Effector memory CD8-positive, alpha-beta T cell (primary cell): Measurements from ENCODE around the gene PABPN1L.

Source experiments
- ATAC-seq: fragments of 150-1000 bp; cut with Tn5 transposase; replicated peaks from 2 replicates; pipeline ENCODE4 v1.10.0; 2021; ENCODE audit warnings: mild to moderate bottlenecking, moderate library complexity
- DNase-seq, 3 experiments: peaks; one replicate each; pipeline ENCODE4 v3.0.0; 2021
- H3K27ac Mint-ChIP-seq, 2 donors: one replicate each; pipeline ENCODE4 v1.8.0; 2022; ENCODE audit warnings: mild to moderate bottlenecking in 2 of 2, mixed read lengths in 2 of 2, moderate library complexity in 2 of 2
- H3K27me3 Mint-ChIP-seq, 2 donors: one replicate each; pipeline ENCODE4 v1.8.0; 2022; ENCODE audit warnings: mixed read lengths in 2 of 2
- H3K36me3 Mint-ChIP-seq: one replicate; pipeline ENCODE4 v1.8.0; 2022; ENCODE audit warnings: mild to moderate bottlenecking, moderate library complexity, mixed read lengths; ENCODE audit not compliant: insufficient read depth
- H3K4me1 Mint-ChIP-seq, 2 donors: one replicate each; pipeline ENCODE4 v1.8.0; 2022; ENCODE audit warnings: low read depth in 2 of 2, mixed read lengths in 2 of 2
- H3K4me3 Mint-ChIP-seq, 2 donors: one replicate each; pipeline ENCODE4 v1.8.0; 2022; ENCODE audit warnings: mild to moderate bottlenecking in 2 of 2, mixed read lengths in 2 of 2, moderate library complexity in 2 of 2
- H3K9me3 Mint-ChIP-seq, 2 donors: one replicate each; pipeline ENCODE4 v1.8.0; 2022; ENCODE audit warnings: mixed read lengths in 2 of 2
- total RNA-seq, 9 experiments: gene quantifications; one replicate each; lab custom pipeline; 2026; lab: John Stamatoyannopoulos, UW

The PABPN1L gene, protein sequence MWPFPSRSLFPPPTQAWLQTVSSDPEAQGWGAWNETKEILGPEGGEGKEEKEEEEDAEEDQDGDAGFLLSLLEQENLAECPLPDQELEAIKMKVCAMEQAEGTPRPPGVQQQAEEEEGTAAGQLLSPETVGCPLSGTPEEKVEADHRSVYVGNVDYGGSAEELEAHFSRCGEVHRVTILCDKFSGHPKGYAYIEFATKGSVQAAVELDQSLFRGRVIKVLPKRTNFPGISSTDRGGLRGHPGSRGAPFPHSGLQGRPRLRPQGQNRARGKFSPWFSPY
- total RNA-seq, result 0 to 0.21 (median 0) reads per million in 9 experiments

DNA sequence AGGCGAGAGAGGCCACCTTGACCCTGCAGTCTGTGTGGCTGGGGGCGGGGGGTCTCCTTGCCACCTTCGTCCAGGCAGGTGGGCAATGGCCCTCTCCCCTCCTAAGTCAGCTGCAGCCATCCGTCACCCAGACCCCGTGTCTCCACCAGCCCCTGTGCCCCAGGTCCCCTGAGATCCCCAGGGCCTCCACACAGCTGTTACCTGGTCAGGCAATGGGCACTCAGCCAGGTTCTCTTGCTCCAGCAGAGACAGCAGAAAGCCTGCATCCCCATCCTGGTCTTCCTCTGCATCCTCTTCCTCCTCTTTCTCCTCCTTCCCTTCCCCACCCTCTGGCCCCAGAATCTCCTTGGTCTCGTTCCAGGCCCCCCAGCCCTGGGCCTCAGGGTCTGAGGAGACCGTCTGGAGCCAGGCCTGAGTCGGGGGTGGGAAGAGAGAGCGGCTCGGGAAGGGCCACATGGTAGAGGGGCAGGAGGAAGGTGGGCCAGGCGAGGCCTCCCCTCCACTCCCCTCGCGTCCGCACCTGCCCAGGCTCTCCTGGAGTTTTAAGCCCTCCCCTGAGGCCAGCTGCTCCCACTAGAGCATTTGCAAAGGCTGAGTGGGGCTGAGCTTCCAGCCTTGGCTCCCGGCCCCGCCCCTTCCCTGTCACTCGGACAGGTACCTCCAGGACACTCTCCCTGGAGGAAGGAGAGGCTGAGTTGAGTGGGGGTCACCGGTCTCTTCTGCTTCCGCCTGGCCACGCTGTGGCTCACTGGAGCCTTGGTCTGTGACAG lies at the start of gene PABPN1L:
Gene PABPN1L, minus strand, starts transcription at position 510 of the 770 bp plus-strand sequence. Its CDS starts 54 bp downstream, at position 456.
- H3K36me3 Mint-ChIP-seq, result peaks cover 4% of the 10 kb centered on the region
- ATAC-seq (no peak), DNase-seq (no peak)
- H3K4me3 Mint-ChIP-seq, result no peak within 1 kb of the TSS
- H3K27ac Mint-ChIP-seq, result no peak within 1 kb of the TSS
- H3K9me3 Mint-ChIP-seq, result no peaks in the 10 kb centered on the region
- H3K4me1 Mint-ChIP-seq, result peaks cover 0 to 5% of the 10 kb centered on the region in 2 donors
- H3K27me3 Mint-ChIP-seq, result peaks cover 25 to 30% of the 10 kb centered on the region in 2 donors

GRCh38 chr16:88915639-88916327 lies 49.3 kb upstream of the PABPN1L start:
- Mint-ChIP-seq H3K9me3 (no peaks in the 10 kb centered on the region), H3K27me3 (peaks cover 6 to 29% of the 10 kb centered on the region in 2 donors), H3K36me3 (no peaks in the 10 kb centered on the region), H3K27ac (no peak overlapping the region), H3K4me3 (no peak overlapping the region), H3K4me1 (no peaks in the 10 kb centered on the region)
- DNase-seq (no peak), ATAC-seq (no peak)

DNA sequence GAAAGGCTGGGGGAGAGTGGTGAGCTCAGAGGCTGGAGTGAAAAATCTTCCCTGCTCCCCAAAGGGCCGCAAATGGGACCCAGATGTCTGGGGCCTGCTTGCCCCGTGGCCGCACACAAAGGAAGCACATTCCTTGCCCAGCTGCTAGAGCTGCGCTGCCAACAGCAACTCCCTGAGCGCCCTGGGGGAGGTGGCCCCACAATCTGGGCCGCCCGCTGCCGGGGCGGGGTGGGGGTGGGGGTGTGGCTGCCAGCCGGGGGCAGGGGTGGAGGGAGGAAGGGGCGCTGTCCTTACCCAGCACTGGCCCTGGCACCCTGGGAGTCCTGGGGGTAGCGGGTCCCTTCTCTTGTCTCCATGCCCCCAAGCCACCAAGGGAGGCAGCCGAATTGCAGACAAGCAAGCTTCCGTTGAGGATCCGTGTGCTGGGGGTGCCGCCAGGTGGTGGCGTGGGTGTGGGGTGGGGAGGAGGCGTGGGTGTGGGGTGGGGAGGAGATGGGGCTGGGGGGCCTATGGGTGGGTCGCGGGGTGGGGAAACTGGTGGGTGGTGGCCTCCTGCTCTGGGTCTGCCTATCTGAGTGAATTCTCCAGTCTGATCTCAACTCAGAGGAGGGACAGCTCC lies 48.4 kb upstream of the PABPN1L start:
- Mint-ChIP-seq H3K4me1 (no peaks in the 10 kb centered on the region), H3K4me3 (no peak overlapping the region), H3K27me3 (peaks cover 13 to 37% of the 10 kb centered on the region in 2 donors), H3K36me3 (no peaks in the 10 kb centered on the region), H3K9me3 (no peaks in the 10 kb centered on the region), H3K27ac (no peak overlapping the region)
- DNase-seq (no peak), ATAC-seq (no peak)

DNA sequence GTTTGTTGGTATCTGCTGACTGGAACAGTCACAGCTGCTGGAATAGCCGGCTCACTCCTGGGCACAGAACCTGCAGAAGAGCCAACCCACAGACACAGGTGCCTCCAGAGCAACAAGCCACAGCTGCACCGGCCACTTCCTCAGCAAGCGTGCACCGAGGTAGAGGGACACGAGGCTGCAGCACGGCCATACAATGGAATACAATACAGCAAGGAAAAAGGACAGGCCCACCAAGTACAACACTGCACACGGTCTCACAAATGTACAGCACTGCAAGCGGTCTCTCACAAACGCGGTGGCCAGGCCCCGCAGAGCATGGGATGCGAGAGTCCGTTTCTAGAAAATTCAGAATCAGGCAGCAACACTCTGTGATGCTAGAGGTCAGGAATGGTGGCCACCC lies 47.4 kb upstream of the PABPN1L start:
- Mint-ChIP-seq H3K4me3 (no peak overlapping the region), H3K27ac (peak overlapping the region in 1 of 2 donors; percentile 35), H3K36me3 (no peaks in the 10 kb centered on the region), H3K27me3 (peaks cover 9 to 40% of the 10 kb centered on the region in 2 donors), H3K9me3 (no peaks in the 10 kb centered on the region), H3K4me1 (no peaks in the 10 kb centered on the region)
- DNase-seq, result no peak
- ATAC-seq, result no peak

DNA sequence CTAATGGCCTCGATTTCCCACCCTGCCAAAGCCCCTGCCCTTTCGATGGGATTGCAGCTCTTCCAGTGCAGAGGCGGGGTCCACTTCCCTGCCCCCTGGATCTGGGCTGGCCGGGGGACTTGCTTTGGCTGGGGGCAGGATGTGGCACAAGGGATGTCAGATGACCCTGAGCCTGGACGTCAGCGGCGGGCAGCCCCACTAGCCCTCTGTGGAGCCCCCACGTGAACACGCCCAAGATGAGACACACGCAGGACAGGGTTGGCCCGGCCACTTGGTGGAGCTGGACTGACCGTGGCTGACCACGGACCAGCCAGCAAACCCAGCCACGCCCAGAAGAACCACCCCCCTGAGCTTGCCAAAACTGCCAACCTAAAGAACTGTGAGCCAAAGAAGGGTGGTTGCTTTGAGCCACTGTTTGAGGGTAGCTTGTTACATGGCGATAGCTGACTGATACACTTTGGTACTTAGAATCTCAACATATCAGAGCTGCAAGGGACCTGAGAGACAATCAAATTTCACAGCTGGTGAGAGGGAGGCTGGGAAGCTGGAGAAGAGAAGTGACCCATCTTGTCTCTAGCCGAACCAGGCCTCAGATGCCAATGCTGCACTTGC lies 46.6 kb upstream of the PABPN1L start:
- no peaks in the 10 kb centered on the region for H3K36me3 Mint-ChIP-seq
- DNase-seq (no peak), ATAC-seq (no peak)
- H3K4me3 Mint-ChIP-seq, result no peak overlapping the region
- H3K27ac Mint-ChIP-seq, result no peak overlapping the region
- no peaks in the 10 kb centered on the region for H3K4me1 Mint-ChIP-seq
- peaks cover 7 to 40% of the 10 kb centered on the region in 2 donors for H3K27me3 Mint-ChIP-seq
- H3K9me3 Mint-ChIP-seq, result no peaks in the 10 kb centered on the region

GRCh38 chr16:88912556-88912955 lies 46.1 kb upstream of the PABPN1L start:
- Mint-ChIP-seq H3K9me3 (no peaks in the 10 kb centered on the region), H3K27me3 (peaks cover 7 to 40% of the 10 kb centered on the region in 2 donors), H3K4me1 (no peaks in the 10 kb centered on the region), H3K4me3 (no peak overlapping the region), H3K36me3 (no peaks in the 10 kb centered on the region), H3K27ac (no peak overlapping the region)
- DNase-seq (no peak), ATAC-seq (no peak)

DNA sequence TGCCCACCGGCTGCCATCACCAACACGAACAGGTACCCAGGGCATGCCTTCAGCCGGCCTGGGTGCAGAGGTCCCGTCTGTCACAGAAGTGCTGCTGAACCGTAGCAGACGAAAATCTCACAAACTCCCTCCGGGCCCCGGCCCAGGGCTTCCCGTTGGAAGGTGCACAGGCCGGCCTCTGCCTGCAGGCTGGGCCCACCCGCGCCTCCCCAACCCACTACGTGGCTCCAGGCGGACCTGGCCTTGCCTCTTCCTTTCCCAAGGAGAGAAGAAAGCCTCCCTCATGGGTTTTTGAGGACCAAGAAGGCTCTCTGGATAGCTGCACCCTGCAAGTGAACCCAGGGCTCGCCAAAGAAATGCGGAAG lies 45.5 kb upstream of the PABPN1L start:
- no peaks in the 10 kb centered on the region for H3K36me3 Mint-ChIP-seq
- no peak overlapping the region for H3K27ac Mint-ChIP-seq
- DNase-seq (no peak), ATAC-seq (no peak)
- H3K4me3 Mint-ChIP-seq, result no peak overlapping the region
- H3K9me3 Mint-ChIP-seq, result no peaks in the 10 kb centered on the region
- peaks cover 7 to 40% of the 10 kb centered on the region in 2 donors for H3K27me3 Mint-ChIP-seq
- no peaks in the 10 kb centered on the region for H3K4me1 Mint-ChIP-seq

DNA sequence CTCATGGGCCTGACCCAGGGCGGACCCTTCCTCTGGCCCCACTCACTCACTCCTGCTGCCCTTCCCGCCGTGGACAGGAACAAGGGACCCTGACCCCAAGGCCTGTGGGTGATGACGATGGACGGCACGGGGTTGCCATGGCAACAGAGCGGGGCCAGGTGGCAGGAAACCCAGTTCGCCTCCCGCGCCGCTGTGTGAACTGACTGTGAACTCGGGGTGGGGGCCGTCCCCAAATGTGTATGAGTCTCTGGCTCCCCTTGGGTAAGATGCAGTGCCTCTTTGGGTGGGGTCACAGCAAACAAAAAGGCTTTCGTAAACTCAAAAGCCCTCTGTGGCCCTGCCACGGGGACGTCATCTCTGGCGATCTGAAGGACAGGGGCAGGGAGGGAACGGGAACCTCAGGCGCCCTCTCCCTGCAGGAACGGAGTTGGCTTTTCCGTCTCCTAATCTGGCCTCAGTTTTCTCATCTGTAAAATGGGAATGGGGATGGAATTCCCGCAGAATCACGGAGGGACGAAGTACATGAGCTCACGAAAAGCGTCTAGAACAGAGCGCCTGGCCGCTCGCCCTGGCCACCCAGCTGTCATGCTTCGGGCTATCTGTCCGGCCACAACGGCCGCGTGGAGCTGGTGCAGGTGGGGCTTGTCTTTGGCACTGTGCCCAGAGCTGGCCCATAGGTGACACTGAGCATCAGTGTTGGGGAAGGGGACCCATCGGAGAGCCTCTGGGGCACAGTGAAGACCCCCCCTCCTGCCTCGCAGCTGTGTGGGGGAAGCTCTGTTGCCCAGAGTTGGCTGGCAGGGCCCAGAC lies 44.9 kb upstream of the PABPN1L start:
- H3K27me3 Mint-ChIP-seq, result peaks cover 7 to 40% of the 10 kb centered on the region in 2 donors
- no peaks in the 10 kb centered on the region for H3K9me3 Mint-ChIP-seq
- H3K27ac Mint-ChIP-seq, result no peak overlapping the region
- H3K4me1 Mint-ChIP-seq, result peaks cover 0 to 1% of the 10 kb centered on the region in 2 donors
- no peaks in the 10 kb centered on the region for H3K36me3 Mint-ChIP-seq
- H3K4me3 Mint-ChIP-seq, result no peak overlapping the region
- ATAC-seq, result no peak
- no peak for DNase-seq

DNA sequence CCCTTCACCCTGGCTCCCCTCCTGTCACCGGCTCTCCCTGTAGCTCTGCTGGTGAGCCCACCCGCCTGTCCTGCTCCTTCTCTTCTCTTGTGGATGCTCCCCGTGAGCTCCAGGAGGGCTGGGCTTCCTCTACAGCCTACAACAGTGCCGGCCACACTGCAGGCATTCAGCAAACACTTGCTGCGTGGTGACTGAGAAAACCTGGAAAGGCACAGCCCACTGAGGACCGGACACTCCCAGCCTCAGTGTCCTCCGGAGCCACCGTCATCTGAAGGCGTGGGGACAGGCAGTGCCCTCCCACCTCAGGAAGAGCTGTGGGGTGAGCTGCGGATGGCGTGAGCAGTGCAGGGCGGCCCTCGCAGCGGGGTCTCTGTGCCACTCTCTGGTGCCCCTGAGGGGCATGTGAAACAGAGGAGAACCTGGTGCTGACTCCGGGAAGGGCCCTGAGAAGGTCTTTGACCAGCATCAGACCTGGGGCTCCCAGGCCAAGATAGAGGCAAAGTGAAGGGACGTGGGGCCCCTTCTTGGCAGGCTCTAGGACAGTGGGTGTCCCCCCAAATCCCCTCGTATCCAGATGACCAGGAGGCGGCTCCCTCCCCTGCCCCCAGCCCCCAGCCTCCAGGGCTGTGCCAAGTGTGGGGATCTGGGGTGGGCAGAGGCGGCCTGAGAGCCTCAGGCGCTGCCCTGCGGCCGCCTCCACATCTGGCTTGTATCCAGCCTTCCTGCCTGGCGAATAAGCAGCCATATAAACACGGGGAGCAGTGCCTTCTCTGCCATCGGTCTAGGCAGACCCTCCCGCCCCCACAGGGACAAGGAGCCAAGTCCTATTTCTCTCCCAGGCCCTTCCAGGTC lies 44.0 kb upstream of the PABPN1L start:
- Mint-ChIP-seq H3K4me3 (no peak overlapping the region), H3K9me3 (no peaks in the 10 kb centered on the region), H3K4me1 (peaks cover 2 to 4% of the 10 kb centered on the region in 2 donors), H3K27ac (no peak overlapping the region), H3K36me3 (no peaks in the 10 kb centered on the region), H3K27me3 (peaks cover 7 to 40% of the 10 kb centered on the region in 2 donors)
- ATAC-seq (no peak), DNase-seq (no peak)

DNA sequence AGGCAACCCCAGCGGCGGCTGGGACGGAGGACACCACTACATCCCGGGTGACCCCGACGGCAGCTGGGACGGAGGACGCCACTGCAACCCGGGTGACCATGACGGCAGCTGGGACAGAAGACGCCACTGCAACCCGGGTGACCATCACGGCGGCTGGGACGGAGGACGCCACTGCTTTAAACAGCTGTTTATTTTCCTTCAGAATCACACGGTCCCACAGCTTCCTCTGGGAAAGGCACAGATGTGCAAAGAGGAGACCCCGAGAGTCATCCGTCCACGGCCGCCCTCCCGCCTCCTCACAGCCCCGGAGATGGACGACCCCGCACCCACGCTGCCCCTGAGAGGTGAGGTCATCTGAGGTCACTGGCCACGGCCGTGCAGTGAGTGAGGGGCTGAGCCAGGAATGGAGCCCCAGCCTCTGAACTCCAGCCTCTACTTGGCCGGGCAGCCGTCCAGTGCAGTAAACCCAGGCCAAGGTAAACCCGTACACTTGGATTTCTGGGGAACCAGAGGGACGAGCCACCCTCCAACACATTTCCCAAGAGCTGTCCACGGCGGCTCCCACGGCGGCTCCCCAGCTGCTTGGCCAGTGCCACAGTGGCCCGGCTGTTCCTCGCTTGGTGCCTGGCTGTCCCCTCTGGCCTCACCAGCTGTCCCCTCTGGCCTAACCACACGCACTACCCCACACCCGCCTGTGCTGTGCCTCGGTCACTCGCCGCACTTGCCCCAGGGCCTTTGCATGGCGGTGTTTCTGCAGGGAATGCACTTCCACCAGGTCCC lies 43.2 kb upstream of the PABPN1L start:
- no peak for ATAC-seq
- Mint-ChIP-seq H3K36me3 (no peaks in the 10 kb centered on the region), H3K4me1 (peaks cover 2 to 4% of the 10 kb centered on the region in 2 donors), H3K27ac (no peak overlapping the region), H3K4me3 (no peak overlapping the region), H3K9me3 (no peaks in the 10 kb centered on the region), H3K27me3 (peaks cover 7 to 40% of the 10 kb centered on the region in 2 donors)
- no peak for DNase-seq

GRCh38 chr16:88908307-88908706 lies 41.8 kb upstream of the PABPN1L start:
- no peaks in the 10 kb centered on the region for H3K9me3 Mint-ChIP-seq
- peaks cover 2 to 4% of the 10 kb centered on the region in 2 donors for H3K4me1 Mint-ChIP-seq
- H3K27me3 Mint-ChIP-seq, result peaks cover 7 to 32% of the 10 kb centered on the region in 2 donors
- no peaks in the 10 kb centered on the region for H3K36me3 Mint-ChIP-seq
- ATAC-seq, result no peak
- H3K27ac Mint-ChIP-seq, result no peak overlapping the region
- H3K4me3 Mint-ChIP-seq, result no peak overlapping the region
- DNase-seq, result no peak
